ENCODE measurements around the gene GAGE12J. TPM values are rescaled to one million over a fixed set of nuclear protein-coding genes. Genes with fewer than 3 reads are reported as not detected.
"Not testable (repeated sequence)": the region's sequence is repeated elsewhere in the genome, so short reads cannot be mapped to it uniquely, and the experiment has no call there.

The GAGE12J gene, protein sequence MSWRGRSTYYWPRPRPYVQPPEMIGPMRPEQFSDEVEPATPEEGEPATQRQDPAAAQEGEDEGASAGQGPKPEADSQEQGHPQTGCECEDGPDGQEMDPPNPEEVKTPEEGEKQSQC
- total RNA-seq: not detected

DNA sequence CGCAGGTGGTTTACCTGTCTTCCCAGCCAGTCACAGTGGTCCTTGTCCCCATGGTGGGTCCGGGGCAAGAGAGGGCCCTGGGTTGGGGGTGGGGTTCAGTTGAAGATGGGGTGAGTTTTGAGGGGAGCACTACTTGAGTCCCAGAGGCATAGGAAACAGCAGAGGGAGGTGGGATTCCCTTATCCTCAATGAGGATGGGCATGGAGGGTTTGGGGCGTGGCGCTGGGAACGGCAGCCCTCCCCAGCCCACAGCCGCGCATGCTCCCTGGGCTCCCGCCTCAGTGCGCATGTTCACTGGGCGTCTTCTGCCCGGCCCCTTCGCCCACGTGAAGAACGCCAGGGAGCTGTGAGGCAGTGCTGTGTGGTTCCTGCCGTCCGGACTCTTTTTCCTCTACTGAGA is at the start of gene GAGE12J:
TSS of gene GAGE12J (plus strand) at position 301 of the 400 bp plus-strand sequence. CDS start 1,157 bp downstream, outside the sequence.
- H3K4me3 ChIP-seq; H3K9me3 ChIP-seq; H3K27ac ChIP-seq; intact Hi-C loops (cut with DNase I; ENCODE audit: low total_unique reads); DNase-seq (ENCODE audit: low spot score in 2 of 2); H3K27me3 ChIP-seq; H3K4me1 ChIP-seq; H3K36me3 ChIP-seq: not testable (repeated sequence)

DNA sequence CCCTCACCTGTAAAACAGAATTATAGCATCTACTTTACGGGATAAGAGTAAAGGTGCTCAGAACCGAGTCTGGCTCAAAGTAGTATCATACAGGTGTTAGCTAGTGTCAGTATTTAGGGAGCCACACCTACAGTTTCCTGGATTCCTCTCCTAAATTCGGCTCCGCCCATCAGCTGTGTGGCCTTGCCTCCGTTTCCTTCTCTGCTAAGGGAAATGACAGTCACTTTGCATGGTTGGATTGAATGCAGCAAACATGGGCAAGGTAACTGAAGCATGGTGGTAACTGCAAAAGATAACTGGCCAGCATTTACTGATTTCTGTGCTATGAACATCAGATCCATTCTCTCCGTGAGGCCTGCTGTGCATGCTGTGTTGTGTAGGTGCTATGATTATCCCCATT is 49.4 kb upstream of the GAGE12J start:
- no peak for DNase-seq (ENCODE audit: low spot score in 2 of 2)
- Histone ChIP-seq H3K4me3 (no peak overlapping the region), H3K4me1 (no peaks in the 10 kb centered on the region), H3K36me3 (no peaks in the 10 kb centered on the region), H3K9me3 (no peaks in the 10 kb centered on the region), H3K27me3 (peaks cover 0 to 36% of the 10 kb centered on the region in 2 donors), H3K27ac (no peak overlapping the region)
- no peak for TF ChIP-seq POLR2A (IDR thresholded peaks at IDR 0.05)
- TF ChIP-seq, protein P1, sequence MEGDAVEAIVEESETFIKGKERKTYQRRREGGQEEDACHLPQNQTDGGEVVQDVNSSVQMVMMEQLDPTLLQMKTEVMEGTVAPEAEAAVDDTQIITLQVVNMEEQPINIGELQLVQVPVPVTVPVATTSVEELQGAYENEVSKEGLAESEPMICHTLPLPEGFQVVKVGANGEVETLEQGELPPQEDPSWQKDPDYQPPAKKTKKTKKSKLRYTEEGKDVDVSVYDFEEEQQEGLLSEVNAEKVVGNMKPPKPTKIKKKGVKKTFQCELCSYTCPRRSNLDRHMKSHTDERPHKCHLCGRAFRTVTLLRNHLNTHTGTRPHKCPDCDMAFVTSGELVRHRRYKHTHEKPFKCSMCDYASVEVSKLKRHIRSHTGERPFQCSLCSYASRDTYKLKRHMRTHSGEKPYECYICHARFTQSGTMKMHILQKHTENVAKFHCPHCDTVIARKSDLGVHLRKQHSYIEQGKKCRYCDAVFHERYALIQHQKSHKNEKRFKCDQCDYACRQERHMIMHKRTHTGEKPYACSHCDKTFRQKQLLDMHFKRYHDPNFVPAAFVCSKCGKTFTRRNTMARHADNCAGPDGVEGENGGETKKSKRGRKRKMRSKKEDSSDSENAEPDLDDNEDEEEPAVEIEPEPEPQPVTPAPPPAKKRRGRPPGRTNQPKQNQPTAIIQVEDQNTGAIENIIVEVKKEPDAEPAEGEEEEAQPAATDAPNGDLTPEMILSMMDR (IDR thresholded peaks at IDR 0.05): no peak
- no peak for TF ChIP-seq POLR2AphosphoS5 (IDR thresholded peaks at IDR 0.05)
- intact Hi-C loops (cut with DNase I; ENCODE audit: low total_unique reads): no loop called here

DNA sequence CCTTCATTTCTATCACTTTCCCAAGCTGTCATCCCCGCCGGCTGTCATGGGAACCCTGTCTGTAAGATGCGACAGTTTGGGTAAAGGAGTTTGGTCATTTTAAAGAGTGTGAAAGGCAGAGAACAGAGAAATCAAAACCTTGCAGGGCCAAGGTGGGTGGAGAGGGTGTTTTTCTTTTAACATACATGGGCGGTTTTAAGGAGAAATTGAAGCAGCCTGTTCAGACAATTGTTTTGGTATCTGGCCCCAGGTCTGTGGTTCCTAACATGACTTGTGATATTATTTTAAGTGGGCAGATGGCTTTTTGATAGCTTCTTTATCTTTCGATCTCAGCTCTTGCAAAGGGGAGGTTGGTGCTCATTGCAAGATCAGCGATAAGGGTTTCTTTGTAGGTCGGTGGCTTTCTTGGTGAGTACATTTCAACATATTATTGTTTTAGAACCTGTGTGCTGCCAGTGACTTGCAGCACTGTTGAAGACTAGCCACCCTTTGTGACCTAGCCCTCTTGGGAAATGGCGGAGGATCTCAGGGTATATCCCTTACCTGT is 48.6 kb upstream of the GAGE12J start:
- TF ChIP-seq POLR2AphosphoS5 (IDR thresholded peaks at IDR 0.05) (no peak), POLR2A (IDR thresholded peaks at IDR 0.05) (no peak)
- TF ChIP-seq, protein P1 (IDR thresholded peaks at IDR 0.05): no peak
- Histone ChIP-seq H3K9me3 (no peaks in the 10 kb centered on the region), H3K36me3 (no peaks in the 10 kb centered on the region), H3K27ac (no peak overlapping the region), H3K4me3 (no peak overlapping the region), H3K4me1 (no peaks in the 10 kb centered on the region), H3K27me3 (peaks cover 0 to 40% of the 10 kb centered on the region in 2 donors)
- no peak for DNase-seq (ENCODE audit: low spot score in 2 of 2)
- intact Hi-C loops (cut with DNase I; ENCODE audit: low total_unique reads): no loop called here

DNA sequence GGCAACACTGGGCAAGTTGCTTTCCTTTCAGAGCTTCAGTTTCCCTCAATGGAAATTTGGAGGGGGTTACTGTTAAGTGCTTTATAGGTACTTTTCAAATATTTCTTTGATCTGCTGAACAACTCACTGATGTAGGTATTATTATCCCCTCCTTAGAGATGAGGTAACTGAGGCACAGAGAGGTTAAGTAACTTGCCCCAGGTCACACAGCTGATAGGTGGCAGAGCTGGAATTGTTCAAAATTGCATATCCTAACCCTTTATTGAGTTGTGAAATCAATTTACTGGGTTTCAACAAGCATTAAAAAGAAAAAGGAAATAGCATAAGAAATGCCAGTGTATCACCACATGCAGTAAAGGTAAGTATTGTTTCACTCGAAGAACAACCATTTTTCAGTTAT is 45.6 kb upstream of the GAGE12J start:
- TF ChIP-seq, protein P1 (IDR thresholded peaks at IDR 0.05): no peak
- no peak for TF ChIP-seq POLR2A (IDR thresholded peaks at IDR 0.05)
- TF ChIP-seq POLR2AphosphoS5 (IDR thresholded peaks at IDR 0.05): no peak
- Histone ChIP-seq H3K4me1 (no peaks in the 10 kb centered on the region), H3K27me3 (peaks cover 0 to 52% of the 10 kb centered on the region in 2 donors), H3K9me3 (no peaks in the 10 kb centered on the region), H3K4me3 (no peak overlapping the region), H3K27ac (peak overlapping the region in 1 of 2 donors; percentile 33), H3K36me3 (no peaks in the 10 kb centered on the region)
- DNase-seq (ENCODE audit: low spot score in 2 of 2): no peak
- intact Hi-C loops (cut with DNase I; ENCODE audit: low total_unique reads): no loop called here

DNA sequence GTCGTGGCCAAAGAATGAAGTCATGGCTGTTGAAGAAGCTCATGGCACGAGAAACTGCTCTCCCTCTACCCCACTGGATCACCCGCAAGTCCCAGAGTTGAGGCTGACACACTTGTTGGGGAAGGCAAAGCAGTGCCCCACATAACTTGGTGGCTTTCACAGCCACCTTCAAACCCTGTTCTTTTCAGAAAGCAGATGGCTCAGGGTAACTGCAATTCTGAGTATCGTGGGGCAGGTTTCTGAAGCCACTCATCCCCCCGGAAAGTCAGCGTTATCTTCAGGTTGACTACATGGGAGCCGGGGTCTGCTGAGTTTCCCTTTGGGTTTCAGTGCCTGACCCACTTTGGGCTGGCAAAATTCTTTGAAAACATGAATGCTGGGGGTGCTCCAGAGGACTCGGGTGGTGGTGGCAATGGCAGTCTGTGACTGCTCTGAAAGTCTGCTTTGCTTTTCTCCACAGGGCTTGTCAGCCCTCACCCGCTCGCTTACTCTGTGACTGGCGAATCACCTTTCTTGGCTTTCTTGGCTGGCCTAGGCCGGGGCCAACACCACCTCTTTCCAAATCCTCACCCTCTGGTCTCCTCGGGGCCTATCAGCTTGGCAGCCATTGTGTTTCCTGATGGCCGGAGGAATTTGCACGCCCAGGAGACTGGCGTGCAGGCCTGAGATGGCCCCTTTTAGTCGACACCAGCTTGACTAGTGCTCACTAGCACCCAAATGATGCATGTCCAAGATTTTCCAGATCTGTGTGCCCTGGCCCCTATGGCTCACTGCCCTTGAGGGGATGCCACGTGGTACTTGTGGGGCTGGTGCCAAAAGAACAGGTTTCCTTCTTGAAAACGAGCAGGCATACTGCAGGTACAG is 44.9 kb upstream of the GAGE12J start:
- peaks cover 0 to 58% of the 10 kb centered on the region in 2 donors for H3K27me3 ChIP-seq
- H3K27ac ChIP-seq: peak overlapping the region; percentile 33 to 56
- no peak for TF ChIP-seq POLR2A (IDR thresholded peaks at IDR 0.05)
- TF ChIP-seq POLR2AphosphoS5 (IDR thresholded peaks at IDR 0.05): no peak
- intact Hi-C loops (cut with DNase I; ENCODE audit: low total_unique reads): no loop called here
- H3K4me3 ChIP-seq: no peak overlapping the region
- DNase-seq (ENCODE audit: low spot score in 2 of 2): no peak
- no peaks in the 10 kb centered on the region for H3K36me3 ChIP-seq
- no peaks in the 10 kb centered on the region for H3K4me1 ChIP-seq
- no peaks in the 10 kb centered on the region for H3K9me3 ChIP-seq

DNA sequence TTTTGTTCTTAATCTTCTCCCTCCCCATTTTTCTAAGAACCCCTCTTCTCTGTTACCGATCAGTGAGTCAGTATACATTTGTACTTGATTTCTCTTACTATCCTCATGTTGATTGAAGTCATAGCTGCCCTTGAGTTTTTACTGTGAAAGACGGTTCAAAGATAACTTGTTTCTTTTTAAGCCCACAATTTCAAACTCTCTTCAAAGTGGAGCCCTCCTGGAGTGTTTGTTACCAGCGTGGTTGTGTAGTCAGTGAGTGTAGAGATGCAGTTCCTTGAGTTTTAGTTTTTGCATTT is 44.4 kb upstream of the GAGE12J start:
- Histone ChIP-seq H3K27me3 (peaks cover 0 to 60% of the 10 kb centered on the region in 2 donors), H3K27ac (peak overlapping the region; percentile 33 to 56), H3K9me3 (no peaks in the 10 kb centered on the region), H3K4me3 (no peak overlapping the region), H3K4me1 (no peaks in the 10 kb centered on the region), H3K36me3 (no peaks in the 10 kb centered on the region)
- TF ChIP-seq POLR2AphosphoS5 (IDR thresholded peaks at IDR 0.05): no peak
- TF ChIP-seq, protein P1 (IDR thresholded peaks at IDR 0.05): no peak
- TF ChIP-seq POLR2A (IDR thresholded peaks at IDR 0.05): no peak
- intact Hi-C loops (cut with DNase I; ENCODE audit: low total_unique reads): no loop called here
- DNase-seq (ENCODE audit: low spot score in 2 of 2): no peak
